ENCODE results near the gene ALX4.

The ALX4 gene

GRCh38 chr11:44300844-44301563, 8.9 kb downstream of the ALX4 start:
- DNase-seq, result no peak

GRCh38 chr11:44298862-44299261, 11.1 kb downstream of the ALX4 start:
- DNase-seq, result no peak

GRCh38 chr11:44290208-44290607, 19.7 kb downstream of the ALX4 start:
- DNase-seq, result no peak

GRCh38 chr11:44288133-44288526, 21.8 kb downstream of the ALX4 start:
- DNase-seq, result no peak

GRCh38 chr11:44286911-44287310, 23.0 kb downstream of the ALX4 start:
- no peak for DNase-seq

GRCh38 chr11:44286268-44286880, 23.6 kb downstream of the ALX4 start:
- DNase-seq, result peak; percentile 28 to 59

- no peak for DNase-seq
These were observed 24.2 kb downstream of the ALX4 start for GRCh38 chr11:44285756-44286155.

GRCh38 chr11:44282620-44283019, 27.3 kb downstream of the ALX4 start:
- DNase-seq, result no peak

- DNase-seq, result no peak
These were observed 28.8 kb downstream of the ALX4 start for GRCh38 chr11:44281151-44281550.

GRCh38 chr11:44280257-44280656, 29.7 kb downstream of the ALX4 start:
- no peak for DNase-seq

GRCh38 chr11:44279483-44279882, 30.5 kb downstream of the ALX4 start:
- DNase-seq, result no peak

- no peak for DNase-seq
These were observed 32.5 kb downstream of the ALX4 start for GRCh38 chr11:44277196-44278090.

GRCh38 chr11:44275961-44276550, 33.9 kb downstream of the ALX4 start:
- DNase-seq, result no peak

GRCh38 chr11:44275241-44275640, 34.7 kb downstream of the ALX4 start:
- DNase-seq, result no peak

- no peak for DNase-seq
These were observed 35.5 kb downstream of the ALX4 start for GRCh38 chr11:44274404-44274803.

GRCh38 chr11:44271286-44271685, 38.7 kb downstream of the ALX4 start:
- DNase-seq, result no peak

- DNase-seq, result no peak
These were observed 39.3 kb downstream of the ALX4 start for GRCh38 chr11:44270403-44271273.

GRCh38 chr11:44269369-44270351, 40.3 kb downstream of the ALX4 start:
- no peak for DNase-seq

- DNase-seq, result no peak
These were observed 41.3 kb downstream of the ALX4 start for GRCh38 chr11:44268614-44269080.

GRCh38 chr11:44267750-44268613, 42.0 kb downstream of the ALX4 start:
- DNase-seq, result no peak
